K562 (cell line): ENCODE results near the gene MICAL2. TPM values are rescaled to one million over a fixed set of nuclear protein-coding genes. Genes with fewer than 3 reads are reported as not detected.

Experiments
- ATAC-seq: fragments of 200-7000 bp; cut with Tn5 transposase; 3 replicates; pipeline ENCODE4 v1.9.1; 2020; ENCODE audit warnings: moderate library complexity
- BruUV-seq: library from RNA; stranded (reverse); fragments of 400-500 nt; replicated peaks from 2 replicates; lab custom pipeline; 2021; lab: Mats Ljungman, UMichigan
- CTCF ChIA-PET: fragments of 300-600 bp; formaldehyde crosslinking; extraction: SDS; loops from one replicate; lab custom pipeline; 2021; ENCODE audit warnings: low intra/inter-chr PET ratio; lab: Yijun Ruan, JAX
- POLR2A ChIA-PET: fragments of 300-600, 350-650 bp; sonication (Branson Sonifier 250); formaldehyde crosslinking; extraction: SDS; loops from one replicate; lab custom pipeline; 2021; ENCODE audit warnings: antibody characterized with exemption, inconsistent platforms; lab: Yijun Ruan, JAX
- DNase-seq, 4 experiments: peaks; one replicate each; pipeline versions ENCODE4 v3.0.0 to v3.0.0-alpha.2; 2011 to 2018; ENCODE audit warnings: low spot score in 3 of 4, mixed read lengths in 3 of 4; ENCODE audit errors: extremely low read depth in 1 of 4
- FAIRE-seq: peaks from 2 replicates; lab custom pipeline; 2011; peaks lifted over from hg19 to GRCh38; lab: Jason Lieb, UNC
- H2AFZ ChIP-seq: 2 replicates; pipeline ENCODE4 v1.6.0; 2011; ENCODE audit warnings: low read depth, low read length, control low read depth, inconsistent platforms
- H3K27ac ChIP-seq: fragments of 200-600 bp; 3 replicates; pipeline ENCODE4 v1.8.0; 2011; ENCODE audit warnings: low read depth, mild to moderate bottlenecking, control low read depth, inconsistent platforms, low read length, moderate library complexity, mixed read lengths; ENCODE audit errors: extremely low read depth
- H3K27me3 ChIP-seq, 2 experiments: fragments of 300-600 bp in 1 of 2; 2 replicates in 1 of 2; 3 replicates in 1 of 2; pipeline versions ENCODE4 v1.6.0 to v1.8.0; 2011; ENCODE audit warnings: inconsistent platforms in 2 of 2, low read length in 2 of 2, mild to moderate bottlenecking in 1 of 2, mixed read lengths in 1 of 2, moderate library complexity in 1 of 2; ENCODE audit not compliant: control insufficient read depth in 2 of 2, insufficient read depth in 2 of 2
- H3K36me3 ChIP-seq: fragments of 300-600 bp; 3 replicates; pipeline ENCODE4 v1.8.0; 2011; ENCODE audit warnings: mild to moderate bottlenecking, low read length, inconsistent platforms; ENCODE audit not compliant: control insufficient read depth, insufficient read depth
- H3K4me1 ChIP-seq, 2 experiments: fragments of 200-600 bp in 1 of 2; replicated peaks in 1 of 2; 2 replicates in 1 of 2; 3 replicates in 1 of 2; pipeline versions ENCODE4 v1.5.1 to v1.8.0; 2011; ENCODE audit warnings: inconsistent platforms in 2 of 2, low read length in 2 of 2, mild to moderate bottlenecking in 1 of 2, mixed read lengths in 1 of 2, moderate library complexity in 1 of 2; ENCODE audit not compliant: control insufficient read depth in 2 of 2, insufficient read depth in 2 of 2
- H3K4me2 ChIP-seq: 2 replicates; pipeline ENCODE4 v1.6.1; 2011; ENCODE audit warnings: low read length, control low read depth, inconsistent platforms, mixed read lengths; ENCODE audit not compliant: insufficient read depth
- H3K4me3 ChIP-seq: fragments of 200-600 bp; sonication (generic), shearing (Covaris generic); 2 replicates; pipeline ENCODE4 v1.5.1; 2016; ENCODE audit warnings: control low read depth, inconsistent platforms
- H3K79me2 ChIP-seq: fragments of 200-600 bp; 3 replicates; pipeline ENCODE4 v1.8.0; 2011; ENCODE audit warnings: low read length, inconsistent platforms; ENCODE audit not compliant: control insufficient read depth, insufficient read depth
- H3K9ac ChIP-seq, 2 experiments: 2 replicates each; pipeline versions ENCODE4 v1.6.0 to v1.6.1; 2011; ENCODE audit warnings: low read depth in 2 of 2, low read length in 2 of 2, control low read depth in 1 of 2, inconsistent platforms in 1 of 2, mild to moderate bottlenecking in 1 of 2, mixed read lengths in 1 of 2; ENCODE audit not compliant: insufficient read depth in 1 of 2
- H3K9me1 ChIP-seq: one replicate; pipeline ENCODE4 v1.6.0; 2011; ENCODE audit warnings: inconsistent platforms, mild to moderate bottlenecking, low read length, moderate library complexity; ENCODE audit not compliant: control insufficient read depth, insufficient read depth
- H3K9me3 ChIP-seq: replicated peaks from 2 replicates; pipeline ENCODE4 v1.5.1; 2011; ENCODE audit warnings: low read depth, low read length, inconsistent platforms; ENCODE audit not compliant: control insufficient read depth, insufficient read depth
- H4K20me1 ChIP-seq: replicated peaks from 2 replicates; pipeline ENCODE4 v1.6.1; 2011; ENCODE audit warnings: low read length, inconsistent platforms, mixed read lengths; ENCODE audit not compliant: control insufficient read depth, insufficient read depth
- ARID2 ChIP-seq: fragments of 450-650 bp; IDR thresholded peaks from 2 replicates; pipeline ENCODE4 v1.6.1; 2017; ENCODE audit warnings: antibody characterized with exemption, mild to moderate bottlenecking
- FOXK2 ChIP-seq, 2 experiments: fragments of 450-650 bp; IDR thresholded peaks in 1 of 2; conservative IDR thresholded peaks in 1 of 2; 2 replicates each; pipeline ENCODE4 v1.6.1; 2016; ENCODE audit warnings: low read depth in 2 of 2, mild to moderate bottlenecking in 1 of 2
- POLR2AphosphoS5 ChIP-seq: IDR thresholded peaks from 2 replicates; pipeline ENCODE4 v1.6.1; 2011; ENCODE audit warnings: mild to moderate bottlenecking, low read depth, low read length, moderate library complexity; ENCODE audit not compliant: control insufficient read depth, insufficient read depth
- ZNF41 ChIP-seq: fragments of 250-450 bp; sonication (Bioruptor Pico); conservative IDR thresholded peaks from 2 replicates; pipeline ENCODE4 v1.4.0; 2020; ENCODE audit warnings: mild to moderate bottlenecking
- ZNF830 ChIP-seq: fragments of 250-450 bp; sonication (Bioruptor Pico); IDR thresholded peaks from 2 replicates; pipeline ENCODE4 v1.5.0; 2021; ENCODE audit warnings: mild to moderate bottlenecking
- WGBS: fragments of 100-300 bp; shearing (Covaris generic); methylation state at CpG from one replicate; pipeline ENCODE4 v1.1.6; 2016; ENCODE audit warnings: low coverage, mixed read lengths; ENCODE audit not compliant: insufficient coverage; ENCODE audit errors: missing lambda C conversion rate; 5-methylcytosine and 5-hydroxymethylcytosine counted together
- in situ Hi-C: fragments of 300-500 bp; cut with MboI; formaldehyde crosslinking; loops from 4 replicates; pipeline ENCODE4 v1.15.0; 2018; ENCODE audit warnings: inconsistent platforms, mixed read lengths
- intact Hi-C: fragments of 100-400 bp; cut with micrococcal nuclease; formaldehyde crosslinking; loops from 2 replicates; pipeline ENCODE4 v1.14.2; 2022
- polyA plus RNA-seq, 8 experiments: library from polyadenylated mRNA; depleted of rRNA in 4 of 8; stranded (reverse) in 5 of 8; unstranded in 3 of 8; fragments of >200 nt; fragmentation: Nextera tagmentation in 2 of 8; fragmentation: Illumina TruSeq in 1 of 8; extraction: Ambion mirVana in 2 of 8; extraction: Trizol in 1 of 8; gene quantifications; 2 replicates each; pipeline versions ENCODE4 v1.2.1 to v1.2.3, GENCODE V29; 2011 to 2014; ENCODE audit warnings: inconsistent platforms in 1 of 8, missing spikeins in 1 of 8
- total RNA-seq, 7 experiments: library from RNA; depleted of rRNA in 6 of 7; stranded (reverse); fragments of >200 nt in 6 of 7; fragmentation: Illumina TruSeq in 2 of 7; extraction: Trizol in 2 of 7; gene quantifications; 2 replicates each; pipeline versions ENCODE4 v1.2.1 to v1.2.3, GENCODE V29; 2011 to 2021; ENCODE audit warnings: low replicate concordance in 1 of 7
- TF ChIP-seq, protein P1 (sequence below): fragments of 450-650 bp; IDR thresholded peaks from 2 replicates; pipeline ENCODE4 v1.6.1; 2016; ENCODE audit warnings: mild to moderate bottlenecking, moderate library complexity
- TF ChIP-seq, protein P2 (sequence below): sonication (generic); formaldehyde crosslinking; IDR thresholded peaks from 2 replicates; pipeline ENCODE4 v1.8.0; 2022; ENCODE audit warnings: mild to moderate bottlenecking, missing genetic modification reagents
- TF ChIP-seq, protein P3 (sequence below): sonication (generic); formaldehyde crosslinking; IDR thresholded peaks from 2 replicates; pipeline ENCODE4 v1.8.0; 2022; ENCODE audit warnings: mild to moderate bottlenecking, missing genetic modification reagents

MICAL2 gene
- total and polyA plus RNA-seq, 9 of the 15 experiments (the other 6 are each of a cell fraction or from before 2014, with no cell fraction given): 4.7 to 64.2 (median 33.6) TPM

DNA sequence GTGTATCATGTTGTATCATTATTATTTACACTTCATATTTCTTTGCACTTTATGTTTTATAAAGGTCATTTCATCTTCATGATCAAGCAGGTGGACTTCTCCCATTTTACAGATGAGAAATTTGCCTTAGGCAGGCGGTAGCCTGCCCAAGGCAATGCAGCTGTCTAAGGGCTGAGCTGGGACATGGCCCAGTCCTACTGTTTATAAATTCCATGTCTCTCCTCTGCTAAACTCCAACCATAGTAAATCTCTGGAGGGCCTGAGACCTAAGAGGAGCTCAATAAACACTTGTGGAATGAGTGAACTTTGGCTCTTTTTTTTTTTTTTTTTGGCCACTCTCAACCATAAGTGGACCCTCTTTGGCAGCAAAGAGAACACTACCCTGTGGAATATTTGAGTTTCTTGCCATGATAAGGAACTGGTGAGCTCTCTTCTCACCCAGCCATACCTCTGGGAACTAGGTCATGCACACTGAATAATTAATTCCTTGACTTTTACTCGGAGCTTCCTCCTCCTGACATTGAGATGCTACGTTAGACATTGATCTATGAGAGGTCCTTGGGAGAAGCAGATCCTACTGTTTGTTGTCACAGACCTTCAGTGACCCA lies 29.9 kb downstream of the MICAL2 start:
- DNase-seq (no peak), ATAC-seq (no peak), FAIRE-seq (no peak)
- intact Hi-C loops: no loop called here
- H3K79me2 ChIP-seq: no peaks in the 10 kb centered on the region
- no peak overlapping the region for H3K4me3 ChIP-seq
- ChIA-PET CTCF (no interaction called here), POLR2A (interaction anchor here (0.6 to 1.0 kb wide), 2 partner anchors 31 to 111 kb away, joined by 3 to 4 read pairs; no protein-coding TSS in a partner anchor)
- H3K9me3 ChIP-seq: no peaks in the 10 kb centered on the region
- H3K36me3 ChIP-seq: peaks cover 27% of the 10 kb centered on the region
- H3K27me3 ChIP-seq: no peaks in the 10 kb centered on the region
- no peak overlapping the region for H2AFZ ChIP-seq
- no peak overlapping the region for H3K27ac ChIP-seq
- 77% methylated on average over 3 of the region's 3 CpGs for WGBS
- no TSS peak for BruUV-seq
- H3K9ac ChIP-seq: no peak overlapping the region
- in situ Hi-C loops: no loop called here
- H4K20me1 ChIP-seq: no peaks in the 10 kb centered on the region; the same call in 1 of the 2 replicates
- no peak overlapping the region for H3K4me2 ChIP-seq
- no peaks in the 10 kb centered on the region for H3K9me1 ChIP-seq
- peaks cover 12 to 45% of the 10 kb centered on the region in 2 experiments for H3K4me1 ChIP-seq
- TF ChIP-seq, protein P1, sequence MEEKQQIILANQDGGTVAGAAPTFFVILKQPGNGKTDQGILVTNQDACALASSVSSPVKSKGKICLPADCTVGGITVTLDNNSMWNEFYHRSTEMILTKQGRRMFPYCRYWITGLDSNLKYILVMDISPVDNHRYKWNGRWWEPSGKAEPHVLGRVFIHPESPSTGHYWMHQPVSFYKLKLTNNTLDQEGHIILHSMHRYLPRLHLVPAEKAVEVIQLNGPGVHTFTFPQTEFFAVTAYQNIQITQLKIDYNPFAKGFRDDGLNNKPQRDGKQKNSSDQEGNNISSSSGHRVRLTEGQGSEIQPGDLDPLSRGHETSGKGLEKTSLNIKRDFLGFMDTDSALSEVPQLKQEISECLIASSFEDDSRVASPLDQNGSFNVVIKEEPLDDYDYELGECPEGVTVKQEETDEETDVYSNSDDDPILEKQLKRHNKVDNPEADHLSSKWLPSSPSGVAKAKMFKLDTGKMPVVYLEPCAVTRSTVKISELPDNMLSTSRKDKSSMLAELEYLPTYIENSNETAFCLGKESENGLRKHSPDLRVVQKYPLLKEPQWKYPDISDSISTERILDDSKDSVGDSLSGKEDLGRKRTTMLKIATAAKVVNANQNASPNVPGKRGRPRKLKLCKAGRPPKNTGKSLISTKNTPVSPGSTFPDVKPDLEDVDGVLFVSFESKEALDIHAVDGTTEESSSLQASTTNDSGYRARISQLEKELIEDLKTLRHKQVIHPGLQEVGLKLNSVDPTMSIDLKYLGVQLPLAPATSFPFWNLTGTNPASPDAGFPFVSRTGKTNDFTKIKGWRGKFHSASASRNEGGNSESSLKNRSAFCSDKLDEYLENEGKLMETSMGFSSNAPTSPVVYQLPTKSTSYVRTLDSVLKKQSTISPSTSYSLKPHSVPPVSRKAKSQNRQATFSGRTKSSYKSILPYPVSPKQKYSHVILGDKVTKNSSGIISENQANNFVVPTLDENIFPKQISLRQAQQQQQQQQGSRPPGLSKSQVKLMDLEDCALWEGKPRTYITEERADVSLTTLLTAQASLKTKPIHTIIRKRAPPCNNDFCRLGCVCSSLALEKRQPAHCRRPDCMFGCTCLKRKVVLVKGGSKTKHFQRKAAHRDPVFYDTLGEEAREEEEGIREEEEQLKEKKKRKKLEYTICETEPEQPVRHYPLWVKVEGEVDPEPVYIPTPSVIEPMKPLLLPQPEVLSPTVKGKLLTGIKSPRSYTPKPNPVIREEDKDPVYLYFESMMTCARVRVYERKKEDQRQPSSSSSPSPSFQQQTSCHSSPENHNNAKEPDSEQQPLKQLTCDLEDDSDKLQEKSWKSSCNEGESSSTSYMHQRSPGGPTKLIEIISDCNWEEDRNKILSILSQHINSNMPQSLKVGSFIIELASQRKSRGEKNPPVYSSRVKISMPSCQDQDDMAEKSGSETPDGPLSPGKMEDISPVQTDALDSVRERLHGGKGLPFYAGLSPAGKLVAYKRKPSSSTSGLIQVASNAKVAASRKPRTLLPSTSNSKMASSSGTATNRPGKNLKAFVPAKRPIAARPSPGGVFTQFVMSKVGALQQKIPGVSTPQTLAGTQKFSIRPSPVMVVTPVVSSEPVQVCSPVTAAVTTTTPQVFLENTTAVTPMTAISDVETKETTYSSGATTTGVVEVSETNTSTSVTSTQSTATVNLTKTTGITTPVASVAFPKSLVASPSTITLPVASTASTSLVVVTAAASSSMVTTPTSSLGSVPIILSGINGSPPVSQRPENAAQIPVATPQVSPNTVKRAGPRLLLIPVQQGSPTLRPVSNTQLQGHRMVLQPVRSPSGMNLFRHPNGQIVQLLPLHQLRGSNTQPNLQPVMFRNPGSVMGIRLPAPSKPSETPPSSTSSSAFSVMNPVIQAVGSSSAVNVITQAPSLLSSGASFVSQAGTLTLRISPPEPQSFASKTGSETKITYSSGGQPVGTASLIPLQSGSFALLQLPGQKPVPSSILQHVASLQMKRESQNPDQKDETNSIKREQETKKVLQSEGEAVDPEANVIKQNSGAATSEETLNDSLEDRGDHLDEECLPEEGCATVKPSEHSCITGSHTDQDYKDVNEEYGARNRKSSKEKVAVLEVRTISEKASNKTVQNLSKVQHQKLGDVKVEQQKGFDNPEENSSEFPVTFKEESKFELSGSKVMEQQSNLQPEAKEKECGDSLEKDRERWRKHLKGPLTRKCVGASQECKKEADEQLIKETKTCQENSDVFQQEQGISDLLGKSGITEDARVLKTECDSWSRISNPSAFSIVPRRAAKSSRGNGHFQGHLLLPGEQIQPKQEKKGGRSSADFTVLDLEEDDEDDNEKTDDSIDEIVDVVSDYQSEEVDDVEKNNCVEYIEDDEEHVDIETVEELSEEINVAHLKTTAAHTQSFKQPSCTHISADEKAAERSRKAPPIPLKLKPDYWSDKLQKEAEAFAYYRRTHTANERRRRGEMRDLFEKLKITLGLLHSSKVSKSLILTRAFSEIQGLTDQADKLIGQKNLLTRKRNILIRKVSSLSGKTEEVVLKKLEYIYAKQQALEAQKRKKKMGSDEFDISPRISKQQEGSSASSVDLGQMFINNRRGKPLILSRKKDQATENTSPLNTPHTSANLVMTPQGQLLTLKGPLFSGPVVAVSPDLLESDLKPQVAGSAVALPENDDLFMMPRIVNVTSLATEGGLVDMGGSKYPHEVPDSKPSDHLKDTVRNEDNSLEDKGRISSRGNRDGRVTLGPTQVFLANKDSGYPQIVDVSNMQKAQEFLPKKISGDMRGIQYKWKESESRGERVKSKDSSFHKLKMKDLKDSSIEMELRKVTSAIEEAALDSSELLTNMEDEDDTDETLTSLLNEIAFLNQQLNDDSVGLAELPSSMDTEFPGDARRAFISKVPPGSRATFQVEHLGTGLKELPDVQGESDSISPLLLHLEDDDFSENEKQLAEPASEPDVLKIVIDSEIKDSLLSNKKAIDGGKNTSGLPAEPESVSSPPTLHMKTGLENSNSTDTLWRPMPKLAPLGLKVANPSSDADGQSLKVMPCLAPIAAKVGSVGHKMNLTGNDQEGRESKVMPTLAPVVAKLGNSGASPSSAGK: no peak
- TF ChIP-seq ZNF830 (CRISPR knock-in tag) (no peak), FOXK2 (conservative IDR thresholded peaks at IDR 0.05 in 1 of 2, IDR thresholded peaks at IDR 0.05 in 1 of 2; ENCODE audit: low read depth in 2 of 2) (no peak), POLR2AphosphoS5 (no peak), ARID2 (no peak), ZNF41 (CRISPR knock-in tag) (no peak)
- TF ChIP-seq, protein P2, sequence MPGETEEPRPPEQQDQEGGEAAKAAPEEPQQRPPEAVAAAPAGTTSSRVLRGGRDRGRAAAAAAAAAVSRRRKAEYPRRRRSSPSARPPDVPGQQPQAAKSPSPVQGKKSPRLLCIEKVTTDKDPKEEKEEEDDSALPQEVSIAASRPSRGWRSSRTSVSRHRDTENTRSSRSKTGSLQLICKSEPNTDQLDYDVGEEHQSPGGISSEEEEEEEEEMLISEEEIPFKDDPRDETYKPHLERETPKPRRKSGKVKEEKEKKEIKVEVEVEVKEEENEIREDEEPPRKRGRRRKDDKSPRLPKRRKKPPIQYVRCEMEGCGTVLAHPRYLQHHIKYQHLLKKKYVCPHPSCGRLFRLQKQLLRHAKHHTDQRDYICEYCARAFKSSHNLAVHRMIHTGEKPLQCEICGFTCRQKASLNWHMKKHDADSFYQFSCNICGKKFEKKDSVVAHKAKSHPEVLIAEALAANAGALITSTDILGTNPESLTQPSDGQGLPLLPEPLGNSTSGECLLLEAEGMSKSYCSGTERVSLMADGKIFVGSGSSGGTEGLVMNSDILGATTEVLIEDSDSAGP (CRISPR knock-in tag): no peak
- TF ChIP-seq, protein P3, sequence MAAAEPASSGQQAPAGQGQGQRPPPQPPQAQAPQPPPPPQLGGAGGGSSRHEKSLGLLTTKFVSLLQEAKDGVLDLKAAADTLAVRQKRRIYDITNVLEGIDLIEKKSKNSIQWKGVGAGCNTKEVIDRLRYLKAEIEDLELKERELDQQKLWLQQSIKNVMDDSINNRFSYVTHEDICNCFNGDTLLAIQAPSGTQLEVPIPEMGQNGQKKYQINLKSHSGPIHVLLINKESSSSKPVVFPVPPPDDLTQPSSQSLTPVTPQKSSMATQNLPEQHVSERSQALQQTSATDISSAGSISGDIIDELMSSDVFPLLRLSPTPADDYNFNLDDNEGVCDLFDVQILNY (CRISPR knock-in tag): no peak
